Central memory CD4-positive, alpha-beta T cell (primary cell): Measurements from ENCODE around the gene HOXA4.

Experiments used
- DNase-seq: peaks from one replicate; pipeline ENCODE4 v3.0.0; 2022

HOXA4 gene

DNA sequence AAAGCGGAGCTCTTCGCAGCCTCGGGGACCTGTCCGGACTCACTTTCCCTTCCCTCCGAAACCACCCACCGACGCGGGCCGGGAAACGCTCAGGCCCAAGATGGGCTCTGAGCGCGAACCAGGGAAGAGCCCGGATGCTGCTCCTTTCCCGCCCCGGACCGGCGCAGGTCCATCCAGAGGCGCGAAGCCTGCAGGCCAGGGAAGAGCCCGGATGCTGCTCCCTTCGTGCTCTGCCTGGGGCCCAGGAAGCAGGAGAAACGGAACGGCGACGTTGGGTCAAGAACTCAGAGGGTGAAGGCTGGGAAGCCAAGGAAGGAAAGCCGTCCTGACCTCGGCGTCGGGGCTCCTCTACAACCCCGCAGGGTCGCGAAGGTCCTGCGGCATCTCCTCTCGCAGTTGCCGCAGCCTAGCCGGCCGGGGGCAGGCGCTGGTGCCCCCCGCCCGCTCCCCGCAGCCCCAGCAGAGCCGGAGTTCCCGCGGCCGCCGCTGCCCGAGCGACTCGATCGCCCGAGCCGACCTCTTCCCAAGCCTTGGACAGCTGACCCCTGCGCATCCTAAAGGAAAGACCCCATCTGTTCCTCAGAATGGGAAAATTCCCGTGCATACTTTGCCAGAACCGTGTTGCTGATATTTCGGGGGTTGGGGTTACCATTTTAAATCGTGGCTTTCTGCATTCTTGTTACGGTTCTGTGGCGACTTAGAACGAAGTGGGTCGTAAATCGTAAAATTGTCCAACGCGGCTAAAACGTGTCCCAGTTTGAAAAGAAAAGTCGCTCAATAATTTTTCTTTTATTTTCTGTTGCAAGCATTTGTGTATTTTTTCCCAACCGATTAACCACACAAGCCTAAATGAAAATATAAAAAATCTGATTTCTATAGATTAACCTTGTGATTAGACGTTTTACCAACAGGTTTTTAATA is 42.3 kb downstream of the HOXA4 start:
- no peak for DNase-seq

DNA sequence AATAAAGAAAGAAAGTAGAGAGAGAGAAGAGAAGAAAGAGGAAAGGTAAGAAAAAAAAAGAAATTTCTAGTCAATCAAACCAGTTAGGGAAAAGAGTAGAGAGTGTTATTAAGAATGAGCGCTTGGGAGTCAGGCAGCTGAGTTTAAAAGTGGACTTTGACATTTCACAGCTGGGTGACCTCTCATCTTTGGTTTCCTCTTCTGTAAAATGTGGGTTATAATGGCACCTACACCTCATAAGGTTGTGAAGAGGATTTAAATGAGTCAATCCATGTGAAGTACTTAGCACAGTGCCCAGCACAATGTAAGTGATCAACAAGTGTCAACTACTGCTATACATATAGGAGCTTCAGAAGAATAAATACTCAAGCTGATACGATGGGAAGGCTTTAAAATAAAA is 46.9 kb downstream of the HOXA4 start:
- DNase-seq: no peak

DNA sequence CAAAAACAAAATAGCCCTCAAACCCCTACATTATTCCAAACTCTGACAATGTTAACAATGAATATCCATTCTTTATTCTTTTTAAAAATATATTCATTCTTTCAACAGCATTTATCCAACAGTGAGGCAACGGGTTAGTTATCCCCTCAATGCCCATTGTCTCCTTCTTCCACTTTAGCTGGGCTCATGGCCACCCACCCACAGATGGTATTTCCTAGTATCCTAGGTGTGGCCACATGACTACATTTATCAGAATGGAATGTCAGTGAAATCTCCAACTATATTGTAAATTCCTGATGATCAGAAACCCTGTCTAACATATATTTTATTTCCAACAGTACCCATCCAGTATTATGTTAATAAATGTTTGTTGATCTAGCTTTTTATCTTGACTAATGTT is 48.4 kb downstream of the HOXA4 start:
- no peak for DNase-seq

DNA sequence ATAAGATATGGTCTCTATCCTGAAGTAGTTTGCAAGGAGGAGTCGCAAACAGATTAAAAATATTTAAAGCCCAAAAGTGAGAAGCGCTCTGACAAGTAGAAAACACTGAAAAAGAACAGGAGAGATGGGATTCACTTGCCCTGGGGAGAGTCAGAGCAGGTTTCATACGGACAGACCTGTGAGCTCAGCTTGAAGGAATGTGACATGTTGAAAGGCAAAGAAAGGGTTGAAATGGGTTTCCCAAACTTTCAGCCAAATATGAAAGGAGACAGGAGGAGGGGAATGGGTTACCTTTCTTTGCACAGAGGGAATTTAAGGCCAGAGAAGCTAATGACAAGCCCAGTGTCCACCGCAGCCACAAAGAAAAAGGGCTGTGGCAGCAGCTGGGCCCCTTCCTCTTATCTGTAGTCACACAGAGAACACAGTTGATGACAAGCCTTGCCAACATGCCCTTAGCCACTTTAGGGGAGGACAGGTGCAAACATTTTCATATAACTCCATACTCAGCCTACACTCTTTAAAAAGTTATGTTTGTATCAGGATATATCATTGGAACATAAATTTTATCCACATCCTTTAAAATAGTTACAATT is 49.6 kb downstream of the HOXA4 start:
- DNase-seq: no peak

DNA sequence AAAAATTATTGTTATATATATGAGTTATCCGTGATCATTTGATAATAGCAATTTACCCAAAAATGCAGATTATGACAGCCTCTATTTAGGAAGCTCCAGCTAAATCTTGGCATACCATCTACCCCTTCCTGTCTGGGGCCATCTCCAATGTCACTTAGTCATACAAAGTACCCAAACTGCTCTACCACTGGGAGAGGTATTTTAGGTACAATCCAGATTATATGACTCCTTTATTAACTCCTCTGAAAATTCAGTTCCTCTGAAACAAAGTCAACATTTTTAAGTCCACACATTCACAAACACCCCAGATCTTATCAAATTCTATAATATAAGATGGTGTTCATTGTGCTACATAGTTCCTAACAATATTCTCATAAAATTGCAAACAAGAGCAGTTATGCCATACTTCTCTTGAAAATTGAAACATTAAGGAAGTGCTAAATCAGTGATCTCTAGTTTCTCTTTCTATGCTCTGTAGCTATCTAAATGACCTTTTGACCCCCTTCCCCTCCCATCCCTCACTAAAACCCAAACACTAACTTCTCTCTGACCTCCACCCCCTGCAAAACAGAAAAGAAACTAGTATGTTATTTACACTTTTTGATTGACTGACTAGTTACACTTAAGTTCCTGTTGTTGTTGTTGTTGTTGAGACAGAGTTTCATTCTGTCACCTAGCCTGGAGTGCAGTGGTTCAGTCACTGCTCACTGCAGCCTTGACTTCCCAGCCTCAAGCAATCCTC is 51.2 kb downstream of the HOXA4 start:
- DNase-seq: no peak

DNA sequence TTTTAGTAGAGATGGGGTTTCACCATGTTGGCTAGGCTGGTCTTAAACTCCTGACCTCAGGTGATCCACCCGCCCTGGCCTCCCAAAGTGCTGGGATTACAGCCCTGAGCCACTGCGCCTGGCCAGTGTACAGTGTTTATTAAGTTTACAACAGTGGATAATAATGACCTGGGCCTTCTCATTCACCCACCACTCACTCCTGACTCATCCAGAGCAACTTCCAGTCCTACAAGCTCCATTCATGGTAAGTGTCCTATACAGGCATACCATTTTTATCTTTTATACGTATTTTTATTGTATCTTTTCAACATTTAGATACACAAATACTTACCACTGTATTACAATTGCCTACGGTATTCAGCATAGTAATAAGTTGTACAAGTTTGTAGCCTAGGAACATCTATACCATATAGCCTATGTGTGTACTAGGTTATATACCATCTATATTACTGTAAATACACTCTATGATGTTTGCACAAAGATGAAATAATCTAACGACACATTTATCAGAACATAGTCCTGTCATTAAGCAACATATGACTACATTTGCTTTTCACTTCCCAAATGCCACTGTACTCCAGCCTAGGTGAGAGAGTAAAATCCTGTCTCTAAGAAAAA is 51.8 kb downstream of the HOXA4 start:
- DNase-seq: no peak
